ENCODE data around the gene PI16.

DNA sequence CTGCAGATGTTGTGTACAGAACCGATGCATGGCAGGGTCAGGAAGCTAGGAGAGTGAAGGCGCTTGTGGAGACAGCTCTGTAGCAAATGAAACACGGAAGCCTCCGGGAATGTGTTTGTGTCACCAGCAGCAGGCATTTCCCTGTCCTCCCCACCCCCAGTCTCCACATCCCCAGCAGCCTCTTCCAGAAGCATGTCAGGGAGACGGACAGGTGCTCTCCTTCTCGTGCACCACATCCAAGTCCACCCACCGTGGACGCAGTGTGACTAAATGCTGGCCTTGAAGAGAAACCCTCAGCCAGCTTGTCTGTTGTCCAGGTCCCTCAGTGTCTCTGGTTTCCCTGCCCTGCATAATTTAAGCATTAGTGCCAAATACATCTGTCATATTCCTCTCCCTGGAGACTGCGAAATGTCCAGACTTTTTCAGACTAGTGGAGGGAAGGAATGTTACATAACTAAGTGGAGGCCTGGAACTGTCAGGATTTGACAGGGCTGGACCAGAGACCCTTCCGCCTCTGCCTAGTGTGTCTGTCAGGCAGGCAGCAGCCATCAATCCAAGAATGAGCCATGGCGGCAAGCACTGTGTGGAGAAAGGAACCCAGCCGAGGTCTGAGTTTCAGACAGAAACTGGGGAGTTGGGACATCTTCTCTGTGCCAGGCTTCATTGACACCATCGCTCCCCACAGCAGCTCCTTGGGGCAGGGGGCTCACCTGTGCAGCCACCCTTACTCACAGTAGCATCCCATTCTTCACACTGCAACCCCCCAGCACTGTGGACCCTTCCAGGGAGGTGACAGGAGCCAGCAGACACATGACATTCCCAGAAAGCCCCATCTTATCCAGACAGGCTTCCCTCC lies 26.6 kb upstream of the PI16 start:
- TF ChIP-seq CTCF (IDR thresholded peaks at IDR 0.05; ENCODE audit: poor library complexity, severe bottlenecking) (no peak), TAF1 (IDR thresholded peaks at IDR 0.05; ENCODE audit: low read depth) (no peak), EZH2 (IDR thresholded peaks at IDR 0.05; ENCODE audit: borderline replicate concordance, insufficient read depth, low read length, poor library complexity, severe bottlenecking) (no peak), RAD21 (conservative IDR thresholded peaks at IDR 0.05) (no peak), EP300 (conservative IDR thresholded peaks at IDR 0.05; ENCODE audit: poor library complexity, severe bottlenecking) (no peak), POLR2AphosphoS5 (IDR thresholded peaks at IDR 0.05) (no peak), REST (IDR thresholded peaks at IDR 0.05; ENCODE audit: borderline replicate concordance) (no peak), SMC3 (conservative IDR thresholded peaks at IDR 0.05; ENCODE audit: poor library complexity) (no peak), MXI1 (conservative IDR thresholded peaks at IDR 0.05; ENCODE audit: poor library complexity, severe bottlenecking) (no peak)

All from neural cell (in vitro differentiated cells).